ENCODE measurements around the gene OR2B6.

DNA sequence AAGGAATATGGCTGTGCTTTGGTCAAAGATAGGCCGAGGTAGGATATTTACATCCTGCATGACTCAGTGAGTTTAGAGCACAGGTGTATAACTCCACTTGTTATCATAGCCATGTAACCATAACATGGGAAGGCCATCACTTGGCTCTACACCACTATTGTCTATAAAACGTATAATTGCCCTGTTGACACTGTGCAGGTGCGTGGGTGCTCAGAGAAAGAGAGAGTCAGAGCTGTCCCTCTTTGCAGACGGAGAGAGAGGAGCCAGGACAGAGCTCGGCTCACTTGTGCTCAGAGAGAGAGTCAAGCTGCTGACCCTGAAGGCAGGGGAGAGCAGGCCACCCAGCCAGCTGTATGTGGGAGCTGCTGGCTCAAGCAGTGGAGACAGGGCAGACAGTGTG lies 46.0 kb downstream of the OR2B6 start:
- TF ChIP-seq POLR2A (IDR thresholded peaks at IDR 0.05; ENCODE audit: low read length) (no peak), GATA1 (IDR thresholded peaks at IDR 0.05; ENCODE audit: low read depth, low read length) (no peak)
